Astrocyte (in vitro differentiated cells and primary cell): ENCODE data around the gene HOXC9. TPM values are rescaled to one million over a fixed set of nuclear protein-coding genes. Genes with fewer than 3 reads are reported as not detected.

Experiments
- DNase-seq: peaks from one replicate; pipeline ENCODE4 v3.0.0-alpha.2; 2010; ENCODE audit warnings: low read depth
- FAIRE-seq: peaks from 2 replicates; lab custom pipeline; 2011; peaks lifted over from hg19 to GRCh38; lab: Jason Lieb, UNC
- H2AFZ ChIP-seq: 2 replicates; pipeline ENCODE4 v1.6.0; 2012; ENCODE audit warnings: low read depth, low read length, inconsistent platforms
- H3K27ac ChIP-seq: 2 replicates; pipeline ENCODE4 v1.5.1; 2011; ENCODE audit warnings: low read depth, low read length, inconsistent platforms
- H3K27me3 ChIP-seq: 2 replicates; pipeline ENCODE4 v1.6.0; 2011; ENCODE audit warnings: low read length, inconsistent platforms; ENCODE audit not compliant: insufficient read depth
- H3K36me3 ChIP-seq: 2 replicates; pipeline ENCODE4 v1.5.1; 2011; ENCODE audit warnings: low read length, inconsistent platforms; ENCODE audit not compliant: insufficient read depth
- H3K4me1 ChIP-seq: 2 replicates; pipeline ENCODE4 v1.5.1; 2011; ENCODE audit warnings: low read length, inconsistent platforms; ENCODE audit not compliant: insufficient read depth
- H3K4me2 ChIP-seq: 2 replicates; pipeline ENCODE4 v1.6.0; 2012; ENCODE audit warnings: low read length, inconsistent platforms
- H3K4me3 ChIP-seq: 2 replicates; pipeline ENCODE4 v1.5.1; 2011; ENCODE audit warnings: low read depth, mild to moderate bottlenecking, low read length, inconsistent platforms; ENCODE audit not compliant: insufficient read depth
- H3K79me2 ChIP-seq: 2 replicates; pipeline ENCODE4 v1.6.0; 2012; ENCODE audit warnings: mild to moderate bottlenecking, low read length, inconsistent platforms; ENCODE audit not compliant: insufficient read depth
- H3K9ac ChIP-seq: 2 replicates; pipeline ENCODE4 v1.6.0; 2012; ENCODE audit warnings: mild to moderate bottlenecking, low read length, inconsistent platforms
- H3K9me3 ChIP-seq: 2 replicates; pipeline ENCODE4 v1.5.1; 2012; ENCODE audit warnings: low read depth, mild to moderate bottlenecking, low read length, inconsistent platforms; ENCODE audit not compliant: insufficient read depth
- H4K20me1 ChIP-seq: 2 replicates; pipeline ENCODE4 v1.6.0; 2012; ENCODE audit warnings: low read length, inconsistent platforms; ENCODE audit not compliant: insufficient read depth
- H3K27ac Mint-ChIP-seq: one replicate; pipeline ENCODE4 v1.8.0; 2021; ENCODE audit warnings: mild to moderate bottlenecking, mixed read lengths; ENCODE audit not compliant: unreplicated experiment
- H3K27me3 Mint-ChIP-seq: one replicate; pipeline ENCODE4 v1.8.0; 2021; ENCODE audit warnings: low read depth, mixed read lengths; ENCODE audit not compliant: unreplicated experiment
- H3K36me3 Mint-ChIP-seq: one replicate; pipeline ENCODE4 v1.8.0; 2021; ENCODE audit warnings: low read depth, mixed read lengths; ENCODE audit not compliant: unreplicated experiment
- H3K4me1 Mint-ChIP-seq: one replicate; pipeline ENCODE4 v1.8.0; 2021; ENCODE audit warnings: low read depth, mixed read lengths; ENCODE audit not compliant: unreplicated experiment
- H3K4me3 Mint-ChIP-seq: one replicate; pipeline ENCODE4 v1.8.0; 2021; ENCODE audit warnings: mild to moderate bottlenecking, moderate library complexity, mixed read lengths; ENCODE audit not compliant: unreplicated experiment
- H3K9me3 Mint-ChIP-seq: one replicate; pipeline ENCODE4 v1.8.0; 2021; ENCODE audit warnings: mild to moderate bottlenecking, mixed read lengths; ENCODE audit not compliant: unreplicated experiment
- CTCF ChIP-seq: IDR thresholded peaks from 2 replicates; pipeline ENCODE4 v1.5.1; 2011; ENCODE audit warnings: low read depth, mild to moderate bottlenecking, inconsistent platforms, low read length, moderate library complexity; ENCODE audit not compliant: insufficient read depth
- EZH2 ChIP-seq: IDR thresholded peaks from 2 replicates; pipeline ENCODE4 v1.6.1; 2012; ENCODE audit warnings: mild to moderate bottlenecking, low read length, inconsistent platforms; ENCODE audit not compliant: insufficient read depth
- total RNA-seq: library from RNA; stranded (reverse); gene quantifications from 2 replicates; pipeline ENCODE4 v1.2.1, GENCODE V29; 2021

Gene HOXC9
- total RNA-seq, 1 donor from 2014 or later, result not detected

- FAIRE-seq (no peak), DNase-seq (no peak)
- H3K36me3 Mint-ChIP-seq, result no peaks in the 10 kb centered on the region
- no peak overlapping the region for H3K9ac ChIP-seq
- TF ChIP-seq EZH2 (peak; percentile 22), CTCF (no peak)
- no peaks in the 10 kb centered on the region for H3K36me3 ChIP-seq
- H3K27me3 ChIP-seq, result peaks cover 95% of the 10 kb centered on the region
- peaks cover 5% of the 10 kb centered on the region for H3K9me3 ChIP-seq
- H3K27me3 Mint-ChIP-seq, result peaks cover 86% of the 10 kb centered on the region
- H3K4me2 ChIP-seq, result no peak overlapping the region
- H3K4me1 Mint-ChIP-seq, result no peaks in the 10 kb centered on the region
- no peak overlapping the region for H2AFZ ChIP-seq
- peaks cover 23% of the 10 kb centered on the region for H3K9me3 Mint-ChIP-seq
- no peaks in the 10 kb centered on the region for H4K20me1 ChIP-seq
- no peaks in the 10 kb centered on the region for H3K79me2 ChIP-seq
- H3K27ac Mint-ChIP-seq, result no peak overlapping the region
- no peak overlapping the region for H3K4me3 ChIP-seq
- no peaks in the 10 kb centered on the region for H3K4me1 ChIP-seq
- H3K4me3 Mint-ChIP-seq, result no peak overlapping the region
- H3K27ac ChIP-seq, result no peak overlapping the region
Measured at GRCh38 chr12:53975064-53975471, 24.9 kb upstream of the HOXC9 start.

- peaks cover 93% of the 10 kb centered on the region for H3K27me3 ChIP-seq
- H3K9me3 ChIP-seq, result peaks cover 5% of the 10 kb centered on the region
- H3K36me3 ChIP-seq, result no peaks in the 10 kb centered on the region
- H3K4me2 ChIP-seq, result no peak overlapping the region
- Mint-ChIP-seq H3K27me3 (peaks cover 86% of the 10 kb centered on the region), H3K27ac (no peak overlapping the region), H3K36me3 (no peaks in the 10 kb centered on the region), H3K9me3 (peaks cover 22% of the 10 kb centered on the region), H3K4me1 (no peaks in the 10 kb centered on the region), H3K4me3 (no peak overlapping the region)
- FAIRE-seq, result no peak
- no peak overlapping the region for H3K27ac ChIP-seq
- H3K4me1 ChIP-seq, result no peaks in the 10 kb centered on the region
- no peak overlapping the region for H2AFZ ChIP-seq
- TF ChIP-seq EZH2 (peak; percentile 13), CTCF (no peak)
- H4K20me1 ChIP-seq, result no peaks in the 10 kb centered on the region
- H3K4me3 ChIP-seq, result no peak overlapping the region
- H3K9ac ChIP-seq, result no peak overlapping the region
- no peak for DNase-seq
- no peaks in the 10 kb centered on the region for H3K79me2 ChIP-seq
Measured at GRCh38 chr12:53975479-53976152, 24.3 kb upstream of the HOXC9 start.

- Mint-ChIP-seq H3K27ac (no peak overlapping the region), H3K4me3 (no peak overlapping the region), H3K9me3 (peaks cover 16% of the 10 kb centered on the region), H3K27me3 (peaks cover 86% of the 10 kb centered on the region), H3K36me3 (no peaks in the 10 kb centered on the region), H3K4me1 (no peaks in the 10 kb centered on the region)
- H3K36me3 ChIP-seq, result no peaks in the 10 kb centered on the region
- TF ChIP-seq CTCF, result no peak
- peak; percentile 32 for TF ChIP-seq EZH2
- DNase-seq (no peak), FAIRE-seq (no peak)
- no peak overlapping the region for H2AFZ ChIP-seq
- H3K27me3 ChIP-seq, result peaks cover 93% of the 10 kb centered on the region
- H3K27ac ChIP-seq, result no peak overlapping the region
- no peak overlapping the region for H3K9ac ChIP-seq
- no peaks in the 10 kb centered on the region for H4K20me1 ChIP-seq
- no peaks in the 10 kb centered on the region for H3K79me2 ChIP-seq
- no peaks in the 10 kb centered on the region for H3K4me1 ChIP-seq
- peaks cover 5% of the 10 kb centered on the region for H3K9me3 ChIP-seq
- H3K4me3 ChIP-seq, result no peak overlapping the region
- H3K4me2 ChIP-seq, result no peak overlapping the region
Measured at GRCh38 chr12:53976172-53976822, 23.7 kb upstream of the HOXC9 start.
